A172 (cell line): ENCODE data around the gene RABGGTA. TPM values are rescaled to one million over a fixed set of nuclear protein-coding genes. Genes with fewer than 3 reads are reported as not detected.
"Not testable (repeated sequence)": the region's sequence is repeated elsewhere in the genome, so short reads cannot be mapped to it uniquely, and the experiment has no call there.

Experiments used
- DNase-seq: peaks from one replicate; pipeline ENCODE4 v3.0.0-alpha.2; 2015; ENCODE audit warnings: low spot score
- total RNA-seq: library from RNA; depleted of rRNA; stranded (reverse); fragments of >200 nt; shearing (Covaris generic); gene quantifications from 2 replicates; pipeline ENCODE4 v1.2.3, GENCODE V29; 2014

Gene RABGGTA
- total RNA-seq, 1 experiment from 2014 or later, result 15.2 TPM

DNA sequence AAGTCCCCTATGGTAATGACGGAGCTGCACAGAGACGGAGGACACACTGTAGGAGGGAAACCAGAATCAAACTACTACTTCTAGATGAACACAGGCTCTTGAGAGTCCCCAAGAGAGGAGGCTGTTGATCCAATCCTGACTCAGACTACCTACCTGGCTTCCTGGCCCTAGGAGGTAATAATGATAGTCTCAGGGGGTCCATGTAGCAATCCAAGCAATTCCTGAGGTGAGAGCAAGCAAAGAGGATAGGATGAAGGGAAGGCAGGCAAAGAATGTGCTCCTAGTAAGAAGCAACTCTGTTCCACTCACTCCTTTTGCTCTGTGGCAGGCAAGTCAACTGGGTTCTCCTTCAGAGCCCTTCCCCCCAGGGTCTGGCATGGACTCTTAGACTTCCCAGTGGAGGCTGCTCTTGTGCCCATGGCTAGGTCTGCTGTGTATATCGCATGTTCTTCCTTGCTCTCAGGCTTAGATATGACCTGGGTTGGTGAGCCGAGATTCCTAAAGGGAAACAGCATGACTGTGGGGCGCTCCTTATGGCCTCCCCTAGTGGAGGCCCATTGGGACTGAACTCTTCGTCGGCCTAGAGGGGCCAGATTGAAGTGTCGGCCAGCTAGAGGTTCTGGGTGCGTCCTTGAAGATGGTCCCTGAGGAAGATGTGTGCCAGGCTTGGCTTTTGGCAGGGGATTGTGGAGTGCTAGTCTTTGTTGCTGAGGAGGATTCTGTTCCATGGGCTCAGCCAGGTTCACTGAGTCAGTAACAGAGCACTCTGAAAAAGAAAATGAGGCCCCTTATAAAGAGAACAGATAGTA, 31.1 kb downstream of the RABGGTA start:
- DNase-seq, result no peak

GRCh38 chr14:24238527-24239037, 32.8 kb downstream of the RABGGTA start:
- no peak for DNase-seq

DNA sequence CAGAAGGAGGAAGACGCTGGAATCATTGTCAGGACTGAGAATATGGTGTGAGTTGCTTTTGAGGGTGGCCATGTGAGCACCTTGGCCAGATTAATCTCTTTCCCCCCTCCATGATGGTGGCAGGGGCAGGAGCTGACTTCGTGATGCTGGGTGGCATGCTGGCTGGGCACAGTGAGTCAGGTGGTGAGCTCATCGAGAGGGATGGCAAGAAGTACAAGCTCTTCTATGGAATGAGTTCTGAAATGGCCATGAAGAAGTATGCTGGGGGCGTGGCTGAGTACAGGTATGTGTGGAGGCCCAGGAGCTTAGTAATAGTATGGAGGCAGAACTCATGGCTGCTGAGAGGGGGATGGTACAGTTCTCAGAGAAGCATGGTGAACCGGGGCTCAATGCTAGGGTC, 33.3 kb downstream of the RABGGTA start:
- no peak for DNase-seq

GRCh38 chr14:24237463-24237955, 33.9 kb downstream of the RABGGTA start:
- no peak for DNase-seq

GRCh38 chr14:24236689-24237462, 34.5 kb downstream of the RABGGTA start:
- no peak for DNase-seq

DNA sequence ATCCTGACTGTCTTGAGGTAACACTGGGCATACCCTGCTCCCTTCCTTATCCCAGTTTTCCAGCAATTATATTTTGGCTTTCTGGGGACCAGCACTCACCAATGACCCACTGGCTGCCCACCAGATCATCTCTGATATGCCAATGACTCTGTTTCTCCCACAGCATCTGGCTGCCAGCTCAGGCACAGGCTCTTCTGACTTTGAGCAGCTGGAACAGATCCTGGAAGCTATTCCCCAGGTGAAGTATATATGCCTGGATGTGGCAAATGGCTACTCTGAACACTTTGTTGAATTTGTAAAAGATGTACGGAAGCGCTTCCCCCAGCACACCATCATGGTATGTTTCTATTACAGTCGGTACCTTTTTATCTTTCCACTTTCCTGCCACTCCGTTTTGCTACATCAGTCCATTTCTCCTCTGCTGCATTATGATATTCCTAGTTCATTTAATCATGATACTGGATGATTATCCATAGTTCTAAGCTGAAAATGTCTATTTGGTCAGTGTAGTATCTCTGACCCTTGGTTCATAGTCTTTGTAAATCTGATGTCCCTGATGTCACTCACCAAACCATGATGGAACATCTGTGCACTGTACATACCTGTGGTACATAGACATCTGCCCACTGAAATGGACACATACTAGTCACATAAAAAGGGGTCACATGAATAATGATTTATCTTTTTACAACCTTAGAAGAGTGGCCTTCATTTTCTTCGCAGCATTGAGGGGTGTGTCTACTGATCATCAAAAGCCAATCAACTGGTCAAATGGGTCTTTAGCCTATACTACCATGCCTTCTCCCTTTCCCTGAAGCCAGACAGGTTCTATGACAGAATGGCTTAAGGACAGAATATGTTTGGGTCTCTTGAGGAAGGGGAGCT, 35.4 kb downstream of the RABGGTA start:
- DNase-seq, result no peak

- DNase-seq, result no peak
Measured at GRCh38 chr14:24234095-24235005, 37.0 kb downstream of the RABGGTA start.

- DNase-seq, result no peak
Measured at GRCh38 chr14:24233538-24233866, 37.9 kb downstream of the RABGGTA start.

GRCh38 chr14:24232645-24233537, 38.5 kb downstream of the RABGGTA start, which contains the start of gene GMPR2:
TSS of gene GMPR2 (plus strand) at chr14:24232929. CDS start at chr14:24233254, 325 bp downstream.
- no peak for DNase-seq

GRCh38 chr14:24232121-24232644, 39.2 kb downstream of the RABGGTA start, which contains the start of gene NEDD8:
TSS of gene NEDD8 (minus strand) at chr14:24232367. CDS start at chr14:24232267, 100 bp downstream.
- DNase-seq, result peak; percentile 85

DNA sequence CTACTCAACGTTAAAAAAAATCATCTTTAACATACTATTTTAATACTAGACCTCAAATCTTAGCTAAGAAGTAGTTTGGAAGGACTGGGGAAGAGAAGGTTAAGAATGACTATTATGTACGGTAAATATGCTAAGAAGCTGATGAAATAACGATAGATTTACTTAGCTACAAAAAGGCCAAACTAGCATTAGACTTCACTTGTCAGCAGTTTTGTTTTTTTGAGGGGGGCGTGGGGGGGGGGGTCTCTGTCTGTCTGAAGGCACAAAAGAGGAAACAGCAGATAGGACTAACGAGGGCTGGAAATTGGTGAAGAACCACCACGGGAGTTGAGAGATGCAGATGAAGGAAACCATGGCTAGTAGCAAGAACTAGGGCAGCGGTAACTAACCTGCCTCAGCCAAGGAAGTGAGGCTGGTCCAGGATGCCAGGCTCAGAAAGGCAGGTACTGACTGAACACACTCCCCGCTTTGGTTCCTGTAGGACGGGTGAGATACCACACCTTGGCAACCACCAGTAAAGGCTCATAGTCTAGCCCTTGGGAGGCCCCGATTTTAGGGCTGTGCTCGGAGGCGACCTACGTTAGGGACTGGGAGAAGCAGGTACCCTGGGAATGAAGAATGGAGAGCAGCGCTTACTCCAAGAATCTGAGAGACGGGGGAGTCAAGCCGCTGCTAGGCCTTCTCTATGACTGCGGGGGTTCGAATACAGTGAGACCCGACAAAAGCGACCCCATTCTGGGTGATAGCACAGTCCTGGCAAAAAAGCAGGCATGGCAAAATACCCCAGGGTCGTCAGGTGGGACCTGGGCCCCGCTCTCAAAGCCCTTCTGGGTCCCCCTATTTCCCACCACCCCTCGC, 39.9 kb downstream of the RABGGTA start:
- no peak for DNase-seq

DNA sequence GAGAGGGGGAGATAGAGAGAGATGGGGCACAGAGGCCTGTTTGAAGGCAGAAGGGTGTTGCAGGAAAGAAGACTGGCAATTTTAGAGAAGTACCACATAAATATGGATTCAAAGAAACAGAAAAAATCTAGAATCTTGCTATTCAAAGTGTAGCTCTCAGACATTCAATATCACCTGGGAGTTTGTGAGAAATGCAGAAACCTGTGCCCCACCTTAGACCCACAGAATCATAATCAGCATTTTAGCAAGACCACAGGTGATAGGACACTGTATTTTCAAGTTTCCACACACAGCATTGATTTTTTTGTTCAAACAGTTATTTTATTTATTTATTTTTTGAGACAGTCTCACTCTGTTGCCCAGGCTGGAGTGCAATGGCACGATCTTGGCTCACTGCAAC, 42.5 kb downstream of the RABGGTA start:
- no peak for DNase-seq

DNA sequence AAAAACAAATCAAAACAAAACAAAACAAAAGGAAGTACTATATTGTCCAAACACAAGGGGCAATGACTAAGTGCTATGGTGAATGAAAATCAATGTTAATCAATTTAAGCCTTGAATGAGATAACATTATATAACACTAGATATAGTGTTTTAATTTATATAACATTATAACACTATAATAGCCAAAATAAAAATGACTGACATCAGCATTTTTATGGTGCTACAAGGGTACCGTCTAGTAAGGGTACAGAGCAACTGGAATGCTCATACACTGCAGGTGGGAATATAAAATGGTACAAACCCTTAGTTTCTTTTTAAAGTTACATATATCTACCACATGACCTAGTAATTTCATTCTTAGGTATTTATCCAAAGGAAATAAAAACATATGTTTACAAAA, 44.9 kb downstream of the RABGGTA start:
- no peak for DNase-seq

DNA sequence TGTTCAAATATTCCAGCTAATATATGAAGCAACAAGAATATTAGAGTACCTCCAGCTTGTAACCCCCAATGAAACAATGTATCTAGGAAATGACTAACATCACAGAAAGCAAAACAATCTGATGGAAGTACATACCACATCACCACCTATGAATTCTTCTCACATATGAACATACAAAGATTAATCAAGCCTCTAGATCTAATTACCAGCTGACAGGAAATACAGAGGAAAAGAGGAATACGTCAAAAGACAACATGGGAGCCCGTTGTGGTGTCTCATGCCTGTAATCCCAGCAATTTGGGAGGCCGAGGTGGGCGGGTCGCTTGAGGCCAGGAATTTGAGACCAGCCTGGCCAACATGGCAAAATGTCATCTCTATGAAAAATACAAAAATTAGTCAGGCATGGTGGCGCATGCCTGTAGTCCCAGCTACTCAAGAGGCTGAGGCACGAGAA, 46.8 kb downstream of the RABGGTA start:
- DNase-seq, result peak; percentile 66

GRCh38 chr14:24222987-24223386, 48.4 kb downstream of the RABGGTA start:
- DNase-seq, result not testable (repeated sequence)

DNA sequence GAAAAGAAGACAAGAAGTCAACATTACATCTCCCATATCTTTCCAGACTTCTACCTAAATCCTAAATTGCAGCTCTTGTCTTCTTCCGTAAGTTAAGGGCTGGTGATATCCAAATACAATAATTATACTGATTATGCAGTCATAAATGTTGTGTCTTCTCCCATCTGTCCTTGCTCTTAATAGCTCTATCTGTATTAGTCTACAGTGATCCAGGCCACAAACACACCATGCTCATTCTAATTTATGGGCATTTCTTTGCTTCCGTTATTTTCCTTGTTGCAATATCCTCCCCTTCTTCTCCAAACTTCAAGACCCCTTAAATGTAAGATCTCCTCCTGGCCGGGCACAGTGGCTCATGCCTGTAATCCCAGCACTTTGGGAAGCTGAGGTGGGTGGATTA, 51.9 kb downstream of the RABGGTA start:
- no peak for DNase-seq

GRCh38 chr14:24219080-24219479, 52.3 kb downstream of the RABGGTA start:
- no peak for DNase-seq

DNA sequence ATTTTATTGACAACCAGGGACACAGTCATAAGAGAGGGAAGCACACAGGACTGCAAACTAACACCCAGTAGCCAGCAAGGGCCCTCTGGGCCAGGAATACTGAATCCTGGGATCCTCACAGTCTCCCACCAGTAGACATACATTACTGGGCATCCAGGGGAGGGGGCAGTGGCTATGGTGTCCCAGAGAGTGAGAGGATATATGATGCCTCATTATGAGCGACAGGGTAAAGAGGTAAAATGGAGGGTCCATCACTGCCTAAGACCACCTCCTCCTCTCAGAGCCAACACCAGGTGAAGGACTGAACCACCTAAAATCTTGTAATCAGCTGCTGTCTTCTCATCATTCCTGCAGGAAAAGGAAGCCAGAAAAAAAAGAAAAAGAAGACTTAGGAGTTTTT, 54.5 kb downstream of the RABGGTA start:
- DNase-seq, result not testable (repeated sequence)
